ENCODE measurements around the gene CDK6. TPM values are rescaled to one million over a fixed set of nuclear protein-coding genes. Genes with fewer than 3 reads are reported as not detected.

The CDK6 gene
- polyA plus RNA-seq, 2 of the 4 experiments (the other 2 are of a cell fraction) = 13.6 to 25.9 TPM

GRCh38 chr7:92848441-92848840 lies 12.1 kb upstream of the CDK6 start (continued):
- TF ChIP-seq ZC3H11A (IDR thresholded peaks at IDR 0.05) (no peak), HMGXB4 (CRISPR knock-in tag; IDR thresholded peaks at IDR 0.05; ENCODE audit: borderline replicate concordance) (no peak), RCOR1 (IDR thresholded peaks at IDR 0.05; ENCODE audit: low read depth, low read length) (no peak), EHMT2 (IDR thresholded peaks at IDR 0.05; ENCODE audit: low read depth) (no peak), EP300 (IDR thresholded peaks at IDR 0.05) (no peak), CEBPB (IDR thresholded peaks at IDR 0.05) (no peak), PBX3 (IDR thresholded peaks at IDR 0.05) (no peak), HEYL (CRISPR knock-in tag; IDR thresholded peaks at IDR 0.05) (no peak)

- Histone ChIP-seq H3K27ac (no peak overlapping the region), H3K4me1 (no peaks in the 10 kb centered on the region), H3K4me3 (no peak overlapping the region), H3K4me2 (no peak overlapping the region), H3K9me3 (no peaks in the 10 kb centered on the region)
- FAIRE-seq = no peak
- POLR2A ChIA-PET = no interaction called here
- DNase-seq (ENCODE audit: low read depth in 1 of 2, low spot score in 1 of 2) = no peak
- no peak for ATAC-seq
- WGBS (ENCODE audit: missing lambda C conversion rate) = 34% methylated on average over 2 of the region's 2 CpGs
- TF ChIP-seq HOXB13 (CRISPR knock-in tag; IDR thresholded peaks at IDR 0.05; ENCODE audit: low read depth) (no peak), CHD4 (IDR thresholded peaks at IDR 0.05; ENCODE audit: borderline replicate concordance) (no peak), BCL3 (IDR thresholded peaks at IDR 0.05) (no peak), CBX8 (IDR thresholded peaks at IDR 0.05) (no peak), PBX3 (IDR thresholded peaks at IDR 0.05) (no peak), USF2 (IDR thresholded peaks at IDR 0.05) (no peak)
- CTCF ChIA-PET = no interaction called here
Measured at GRCh38 chr7:92847305-92847704, 10.9 kb upstream of the CDK6 start.

GRCh38 chr7:92845736-92846135 lies 9.4 kb upstream of the CDK6 start:
- Histone ChIP-seq H3K4me1 (no peaks in the 10 kb centered on the region), H3K9me3 (no peaks in the 10 kb centered on the region), H3K4me2 (no peak overlapping the region), H3K4me3 (no peak overlapping the region), H3K27ac (no peak overlapping the region)
- POLR2A ChIA-PET = no interaction called here
- WGBS (ENCODE audit: missing lambda C conversion rate) = 29% methylated on average over 2 of the region's 2 CpGs
- DNase-seq (ENCODE audit: low read depth in 1 of 2, low spot score in 1 of 2) (no peak), FAIRE-seq (no peak), ATAC-seq (no peak)
- CTCF ChIA-PET = no interaction called here
- TF ChIP-seq RFX5 (IDR thresholded peaks at IDR 0.05) (no peak), CHD2 (IDR thresholded peaks at IDR 0.05; ENCODE audit: low read length, partially characterized antibody) (no peak), HOXA7 (CRISPR knock-in tag; IDR thresholded peaks at IDR 0.05) (no peak), GATA3 (IDR thresholded peaks at IDR 0.05; ENCODE audit: borderline replicate concordance) (no peak), HEYL (CRISPR knock-in tag; IDR thresholded peaks at IDR 0.05) (no peak), ZFP36 (IDR thresholded peaks at IDR 0.05; ENCODE audit: borderline replicate concordance, partially characterized antibody) (no peak), POLR2A (IDR thresholded peaks at IDR 0.05; ENCODE audit: low read length) (no peak), ZC3H11A (IDR thresholded peaks at IDR 0.05) (no peak), BCL3 (IDR thresholded peaks at IDR 0.05) (no peak), FOXS1 (CRISPR knock-in tag; IDR thresholded peaks at IDR 0.05) (no peak), TFCP2L1 (CRISPR knock-in tag; IDR thresholded peaks at IDR 0.05) (no peak), ZSCAN20 (CRISPR knock-in tag; IDR thresholded peaks at IDR 0.05) (no peak), HDAC2 (IDR thresholded peaks at IDR 0.05) (no peak), ZNF302 (CRISPR knock-in tag; IDR thresholded peaks at IDR 0.05) (no peak), CEBPB (IDR thresholded peaks at IDR 0.05) (no peak)

Measured in A549 (cell line).